Testis (tissue), 2 donors: ENCODE data around the gene KCNK7.

Experiments used
- POLR2A ChIP-seq: fragments of 450-650 bp; IDR thresholded peaks from one replicate; pipeline ENCODE4 v1.6.1; 2017; ENCODE audit warnings: antibody characterized with exemption, mild to moderate bottlenecking, moderate library complexity
- TF ChIP-seq, protein P1 (sequence below), 3 experiments: fragments of 450-650 bp in 2 of 3; fragments of 200-600 bp in 1 of 3; sonication (generic) in 1 of 3; IDR thresholded peaks; one replicate each; pipeline ENCODE4 v1.5.1; 2016 to 2019; ENCODE audit warnings: antibody characterized with exemption in 3 of 3, mild to moderate bottlenecking in 2 of 3, moderate library complexity in 1 of 3

DNA sequence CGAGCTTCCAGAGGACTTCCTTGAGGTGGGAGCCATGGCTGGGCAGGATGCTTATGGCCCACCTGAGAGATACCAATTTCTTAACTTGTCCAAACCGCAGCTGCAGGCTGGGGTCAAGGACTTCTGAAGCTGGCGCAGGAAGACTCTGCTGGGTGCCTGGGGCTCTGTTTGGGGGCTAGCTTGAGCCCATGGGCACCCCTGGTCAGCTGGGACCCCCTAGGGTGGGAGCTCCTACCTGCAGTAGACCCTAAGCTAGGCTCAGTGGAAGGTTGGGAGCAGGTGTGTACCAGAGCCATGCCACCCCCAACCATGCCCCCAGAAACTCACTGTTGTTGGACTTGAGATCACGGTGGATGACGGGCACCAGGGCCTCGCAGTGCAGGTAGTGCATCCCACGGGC, 17.1 kb upstream of the KCNK7 start:
- TF ChIP-seq, protein P1, sequence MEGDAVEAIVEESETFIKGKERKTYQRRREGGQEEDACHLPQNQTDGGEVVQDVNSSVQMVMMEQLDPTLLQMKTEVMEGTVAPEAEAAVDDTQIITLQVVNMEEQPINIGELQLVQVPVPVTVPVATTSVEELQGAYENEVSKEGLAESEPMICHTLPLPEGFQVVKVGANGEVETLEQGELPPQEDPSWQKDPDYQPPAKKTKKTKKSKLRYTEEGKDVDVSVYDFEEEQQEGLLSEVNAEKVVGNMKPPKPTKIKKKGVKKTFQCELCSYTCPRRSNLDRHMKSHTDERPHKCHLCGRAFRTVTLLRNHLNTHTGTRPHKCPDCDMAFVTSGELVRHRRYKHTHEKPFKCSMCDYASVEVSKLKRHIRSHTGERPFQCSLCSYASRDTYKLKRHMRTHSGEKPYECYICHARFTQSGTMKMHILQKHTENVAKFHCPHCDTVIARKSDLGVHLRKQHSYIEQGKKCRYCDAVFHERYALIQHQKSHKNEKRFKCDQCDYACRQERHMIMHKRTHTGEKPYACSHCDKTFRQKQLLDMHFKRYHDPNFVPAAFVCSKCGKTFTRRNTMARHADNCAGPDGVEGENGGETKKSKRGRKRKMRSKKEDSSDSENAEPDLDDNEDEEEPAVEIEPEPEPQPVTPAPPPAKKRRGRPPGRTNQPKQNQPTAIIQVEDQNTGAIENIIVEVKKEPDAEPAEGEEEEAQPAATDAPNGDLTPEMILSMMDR (IDR thresholded peaks at IDR 0.05), result no peak
- TF ChIP-seq POLR2A, result no peak
